ENCODE results near the gene NR2C2.

DNA sequence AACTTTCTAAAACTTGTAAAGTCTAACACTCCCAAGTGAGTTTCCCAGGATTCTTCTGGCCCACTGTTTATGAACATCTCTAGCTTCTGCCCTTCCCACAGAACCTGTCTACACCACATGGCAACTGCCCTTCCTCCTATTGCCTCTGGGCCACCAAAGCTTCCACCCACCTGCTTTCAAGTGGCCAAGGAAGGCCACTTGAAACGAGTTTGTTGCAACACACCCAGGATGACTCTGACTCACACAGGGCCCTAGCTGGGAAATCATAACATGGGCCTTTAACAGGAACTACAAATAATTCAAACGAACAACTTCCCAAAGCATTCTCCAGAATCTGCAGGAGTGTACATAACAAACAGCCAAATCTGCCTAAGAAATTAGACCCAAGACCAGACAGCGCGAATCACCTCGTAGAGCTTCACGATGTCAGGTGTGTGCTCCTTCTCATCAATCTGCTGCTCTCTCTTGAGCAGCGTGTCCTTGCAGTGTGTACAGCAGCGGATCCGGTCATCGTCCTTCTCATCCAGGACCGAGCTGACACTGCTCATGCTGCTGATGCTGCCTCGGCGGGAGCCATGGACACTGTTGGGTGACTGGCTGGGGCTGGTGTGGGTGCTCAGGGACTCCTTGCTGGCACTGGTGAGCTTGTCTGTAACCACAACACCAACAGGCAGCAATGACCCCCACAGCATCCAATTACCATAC lies 134.7 kb downstream of the NR2C2 start:
- TF ChIP-seq, protein P1, sequence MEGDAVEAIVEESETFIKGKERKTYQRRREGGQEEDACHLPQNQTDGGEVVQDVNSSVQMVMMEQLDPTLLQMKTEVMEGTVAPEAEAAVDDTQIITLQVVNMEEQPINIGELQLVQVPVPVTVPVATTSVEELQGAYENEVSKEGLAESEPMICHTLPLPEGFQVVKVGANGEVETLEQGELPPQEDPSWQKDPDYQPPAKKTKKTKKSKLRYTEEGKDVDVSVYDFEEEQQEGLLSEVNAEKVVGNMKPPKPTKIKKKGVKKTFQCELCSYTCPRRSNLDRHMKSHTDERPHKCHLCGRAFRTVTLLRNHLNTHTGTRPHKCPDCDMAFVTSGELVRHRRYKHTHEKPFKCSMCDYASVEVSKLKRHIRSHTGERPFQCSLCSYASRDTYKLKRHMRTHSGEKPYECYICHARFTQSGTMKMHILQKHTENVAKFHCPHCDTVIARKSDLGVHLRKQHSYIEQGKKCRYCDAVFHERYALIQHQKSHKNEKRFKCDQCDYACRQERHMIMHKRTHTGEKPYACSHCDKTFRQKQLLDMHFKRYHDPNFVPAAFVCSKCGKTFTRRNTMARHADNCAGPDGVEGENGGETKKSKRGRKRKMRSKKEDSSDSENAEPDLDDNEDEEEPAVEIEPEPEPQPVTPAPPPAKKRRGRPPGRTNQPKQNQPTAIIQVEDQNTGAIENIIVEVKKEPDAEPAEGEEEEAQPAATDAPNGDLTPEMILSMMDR (optimal IDR thresholded peaks at IDR 0.05 in 1 of 3, IDR thresholded peaks at IDR 0.05 in 1 of 3, conservative IDR thresholded peaks at IDR 0.05 in 1 of 3; ENCODE audit: extremely low read depth in 1 of 3, insufficient read depth in 2 of 3, low read length in 3 of 3) = no peak
- no peak for TF ChIP-seq EZH2 (IDR thresholded peaks at IDR 0.05; ENCODE audit: low read length)

Measured in keratinocyte (primary cell).